Stimulated activated CD8-positive, alpha-beta memory T cell treated with anti-CD3 and anti-CD28 coated beads, Interleukin-2, amount 100 ng/mL, for 1 hour (primary cell): ENCODE measurements around the gene PALM3.
A peak's percentile ranks its signal among the peaks of the same experiment; 100 is the strongest.
"Not testable (repeated sequence)": the region's sequence is repeated elsewhere in the genome, so short reads cannot be mapped to it uniquely, and the experiment has no call there.

Experiments
- DNase-seq, 2 donors: peaks; one replicate each; pipeline ENCODE4 v3.0.0-alpha.2; 2020; ENCODE audit warnings: low read depth in 2 of 2

Gene PALM3

DNA sequence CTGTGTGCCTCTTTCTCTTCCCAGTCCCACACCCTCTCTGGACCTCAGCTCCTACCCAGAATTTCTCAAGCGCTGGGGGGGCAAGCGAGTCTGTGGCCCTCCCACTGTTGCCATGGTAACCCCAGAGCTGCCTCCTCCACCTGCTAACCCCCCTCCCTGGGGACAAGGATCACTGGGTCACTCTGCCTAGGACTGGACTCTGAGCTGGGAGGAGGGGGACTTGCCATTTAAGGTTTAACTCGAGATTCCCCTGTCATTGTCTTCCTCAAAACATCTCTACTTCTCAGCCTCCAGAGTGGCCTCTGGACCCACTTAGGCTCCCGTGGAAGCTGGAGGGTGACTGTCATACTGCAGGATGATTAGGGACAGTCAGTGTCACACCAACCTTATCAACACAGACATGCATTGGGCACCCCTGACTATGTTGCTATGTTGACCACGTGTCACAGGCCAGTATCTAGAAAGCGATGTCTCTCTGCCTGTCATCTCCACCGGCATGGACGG is 2.2 kb downstream of the PALM3 start:
- no peak for DNase-seq

GRCh38 chr19:14059093-14059480 is 2.8 kb downstream of the PALM3 start:
- DNase-seq: peak in 1 of 2 donors; percentile 33

DNA sequence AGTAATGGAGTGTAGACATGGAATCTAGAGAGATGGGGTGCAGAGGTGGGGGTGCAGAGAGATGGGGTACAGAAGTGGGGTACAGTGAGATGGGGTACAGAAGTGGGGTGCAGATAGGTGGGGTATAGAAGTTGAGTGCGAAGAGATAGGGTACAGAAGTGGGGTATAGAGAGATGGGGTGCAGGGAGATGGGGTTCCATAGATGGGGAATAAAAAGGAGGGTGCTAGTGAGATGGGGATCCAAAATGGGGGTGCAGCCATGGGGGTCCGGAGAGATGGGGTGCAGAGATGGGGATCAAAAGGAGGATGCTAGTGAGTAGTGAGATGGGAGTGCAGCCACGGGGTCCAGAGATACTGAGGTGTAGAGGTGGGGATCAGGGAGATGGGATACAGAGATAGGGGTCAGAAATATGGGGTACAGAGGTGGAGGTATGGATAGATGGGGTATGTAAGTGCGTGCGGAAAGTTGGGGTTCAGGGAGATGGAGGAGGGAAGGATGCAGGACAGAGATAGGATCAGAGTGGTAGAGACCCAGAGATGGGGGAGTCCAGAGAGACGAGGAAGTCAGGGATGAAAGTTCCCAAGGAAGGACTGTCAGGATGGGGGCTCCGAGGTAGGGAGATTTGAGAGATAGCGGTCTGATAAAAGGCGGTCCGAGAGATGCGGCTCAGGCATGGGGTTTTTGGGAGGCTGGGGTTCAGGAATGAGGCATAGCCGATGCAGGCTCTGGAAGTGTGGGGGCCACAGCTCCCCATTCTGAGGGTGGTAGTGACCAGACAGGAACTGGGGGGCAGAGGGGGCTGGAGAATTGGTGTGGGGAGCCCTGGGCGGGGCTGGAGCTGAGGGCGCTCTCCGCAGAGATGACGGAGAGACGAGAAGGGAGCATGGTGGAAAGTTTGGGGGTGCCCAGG is 3.4 kb downstream of the PALM3 start:
- DNase-seq: no peak

DNA sequence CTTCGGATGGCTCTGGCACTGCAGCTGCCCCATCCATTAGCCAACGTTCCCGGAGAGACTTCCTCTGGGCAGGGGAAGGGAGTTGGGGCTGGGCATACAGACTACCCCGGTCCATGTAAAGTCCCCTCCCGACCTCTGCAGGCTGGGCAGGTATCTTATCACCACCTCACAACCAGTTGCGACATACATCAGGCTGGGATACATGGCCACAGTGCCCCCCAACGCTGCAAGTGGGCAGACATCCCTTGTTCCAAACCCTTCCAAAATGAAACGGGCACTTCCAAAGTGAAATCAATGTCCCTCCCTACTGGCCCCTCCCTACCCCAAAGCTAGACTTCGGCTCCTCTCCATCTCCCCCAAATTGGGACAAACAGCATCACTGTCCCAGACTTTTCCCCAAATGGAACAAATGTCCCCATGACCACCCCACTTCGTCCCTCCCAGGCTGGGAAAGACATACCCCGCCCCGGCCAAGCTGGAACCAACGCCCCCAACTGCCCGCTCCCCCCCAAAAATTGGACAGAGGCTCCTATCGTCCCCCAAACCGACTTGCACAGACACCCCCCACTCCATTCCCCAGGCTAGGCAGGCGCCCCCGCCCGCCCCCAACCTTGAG is 5.0 kb downstream of the PALM3 start:
- DNase-seq: no peak

GRCh38 chr19:14056069-14056666 is 5.7 kb downstream of the PALM3 start:
- no peak for DNase-seq

DNA sequence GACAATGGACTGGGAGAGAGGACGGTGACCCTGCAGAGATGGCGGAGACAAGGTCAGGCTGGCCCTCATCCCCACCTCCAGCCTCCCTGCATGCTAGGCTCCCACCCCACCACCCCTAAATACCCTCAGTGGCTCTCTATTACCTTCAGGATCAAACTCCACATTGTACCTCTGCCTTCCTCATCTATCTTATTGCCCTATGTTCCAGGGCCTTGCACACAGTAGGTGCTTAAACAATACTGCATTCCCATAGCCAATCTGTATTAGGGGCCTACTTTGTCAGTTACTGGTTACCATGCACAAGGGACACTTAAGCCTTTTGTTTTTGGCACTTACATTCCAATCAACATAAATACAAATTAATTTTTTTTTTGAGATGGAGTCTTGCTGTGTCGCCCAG is 6.5 kb downstream of the PALM3 start:
- no peak for DNase-seq

- no peak for DNase-seq
Observed at GRCh38 chr19:14054721-14055120, 7.2 kb downstream of the PALM3 start.

DNA sequence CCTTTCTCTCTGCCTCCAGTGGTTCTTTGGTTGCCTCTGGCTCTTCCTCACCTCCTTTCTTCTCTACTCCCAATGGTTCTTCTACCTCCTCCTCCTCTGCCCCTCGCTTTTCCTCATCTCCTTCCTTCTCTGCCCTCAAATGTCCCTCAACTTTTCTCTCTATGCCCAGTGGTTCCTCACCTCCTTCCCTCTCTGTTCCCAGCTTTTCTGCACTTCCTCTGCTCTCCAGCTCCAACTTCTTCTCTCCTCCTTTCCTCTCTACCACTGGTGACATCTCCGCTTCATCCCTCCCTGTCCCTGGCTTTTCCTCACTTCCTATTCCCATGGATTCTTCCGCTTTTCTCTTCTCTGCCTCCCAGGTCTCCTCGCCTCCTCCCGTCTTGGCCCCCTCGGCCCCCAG is 7.8 kb downstream of the PALM3 start:
- DNase-seq: no peak

GRCh38 chr19:14053500-14053899 is 8.4 kb downstream of the PALM3 start:
- no peak for DNase-seq

GRCh38 chr19:14053032-14053431 is 8.8 kb downstream of the PALM3 start:
- DNase-seq: no peak

DNA sequence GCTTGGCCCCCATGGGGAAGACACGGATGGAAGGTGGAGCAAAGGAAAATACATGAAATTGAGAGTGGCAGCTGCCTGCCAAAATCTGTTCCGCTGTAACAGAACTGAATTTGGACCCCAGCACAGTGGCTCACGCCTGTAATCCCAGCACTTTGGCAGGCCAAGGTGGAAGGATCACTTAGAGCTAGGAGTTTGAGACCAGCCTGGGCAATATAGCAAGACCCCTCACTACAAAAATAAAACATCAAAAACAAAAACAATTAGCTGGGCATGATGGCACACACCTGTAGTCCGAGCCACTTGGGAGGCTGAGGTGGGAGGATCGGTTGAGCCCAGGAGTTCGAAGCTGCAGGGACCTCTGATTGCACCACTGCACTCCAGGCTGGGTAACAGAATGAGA is 9.4 kb downstream of the PALM3 start:
- DNase-seq: no peak

- no peak for DNase-seq
Observed at GRCh38 chr19:14051980-14052379, 9.9 kb downstream of the PALM3 start.

DNA sequence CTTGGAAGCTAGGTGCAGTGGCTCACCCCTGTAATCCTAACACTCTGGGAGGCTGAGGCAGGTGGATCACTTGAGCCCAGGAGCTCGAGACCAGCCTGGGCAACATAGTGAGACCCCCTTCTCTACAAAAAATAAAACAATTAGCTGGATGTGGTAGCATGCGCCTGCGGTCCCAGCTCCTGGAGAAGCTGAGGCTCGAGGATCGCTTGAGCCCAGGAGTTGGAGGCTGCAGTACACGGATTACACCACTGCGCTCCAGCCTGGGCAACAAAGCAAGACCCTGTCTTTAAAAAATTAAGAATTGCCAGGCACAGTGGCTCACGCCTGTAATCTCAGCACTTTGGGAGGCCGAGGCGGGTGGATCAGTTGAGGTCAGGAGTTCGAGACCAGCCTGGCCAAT is 10.9 kb downstream of the PALM3 start:
- not testable (repeated sequence) for DNase-seq

GRCh38 chr19:14050512-14050911 is 11.4 kb downstream of the PALM3 start:
- no peak for DNase-seq

DNA sequence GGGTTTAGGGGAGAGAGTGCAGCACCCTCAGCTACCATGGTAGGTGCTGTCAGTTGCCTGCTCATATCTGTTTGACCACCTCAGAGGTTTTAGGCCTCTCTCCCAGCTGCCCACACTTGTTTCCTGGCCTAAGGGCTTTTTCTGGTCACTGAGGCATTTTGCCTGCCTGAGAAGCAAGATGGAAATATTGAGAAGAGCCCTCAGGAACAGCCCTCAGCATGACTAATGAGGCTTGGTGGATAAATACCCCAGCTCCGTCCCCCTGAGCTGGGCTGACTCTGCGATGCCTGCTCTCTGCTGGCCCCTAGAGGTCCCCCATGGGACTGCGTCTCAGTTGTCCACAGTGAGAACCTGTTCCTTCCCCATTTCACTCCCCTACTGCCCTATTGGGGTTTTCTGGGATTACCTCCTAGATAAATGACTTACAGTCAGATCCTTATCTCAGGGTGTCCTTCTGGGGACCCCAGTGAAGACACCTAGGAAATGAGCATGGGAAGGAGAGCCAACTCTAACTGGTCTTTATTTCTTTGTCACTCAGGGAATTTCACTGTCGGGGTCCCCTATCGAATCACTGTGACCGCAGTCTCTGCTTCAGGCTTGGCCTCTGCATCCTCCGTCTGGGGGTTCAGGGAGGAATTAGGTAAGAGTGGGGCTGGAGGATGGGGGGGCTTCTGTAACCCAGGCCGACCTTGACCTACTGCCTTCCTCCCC is 13.3 kb downstream of the PALM3 start:
- peak; percentile 62 to 67 for DNase-seq

- not testable (repeated sequence) for DNase-seq
Observed at GRCh38 chr19:14047866-14048265, 14.0 kb downstream of the PALM3 start.

GRCh38 chr19:14042659-14043608 is 18.9 kb downstream of the PALM3 start:
- not testable (repeated sequence) for DNase-seq

DNA sequence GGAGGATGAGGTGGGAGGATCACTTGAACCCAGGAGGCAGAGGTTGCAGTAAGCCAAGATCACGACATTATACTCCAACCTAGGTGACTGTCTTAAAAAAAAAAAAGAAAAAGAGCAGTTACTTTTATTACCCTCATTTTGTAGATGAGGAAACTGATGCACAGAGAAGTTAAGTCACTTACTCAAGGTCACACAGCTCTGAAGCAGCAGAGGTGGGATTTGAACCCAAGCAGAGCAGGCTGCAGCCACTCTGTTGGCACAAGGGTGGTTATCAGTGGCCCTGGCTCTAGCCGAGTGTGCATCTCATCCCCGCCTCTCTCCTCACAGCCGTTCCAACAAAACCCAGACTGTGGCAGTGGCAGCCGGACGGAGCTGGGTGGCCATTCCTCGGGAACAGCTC is 22.7 kb downstream of the PALM3 start:
- no peak for DNase-seq

DNA sequence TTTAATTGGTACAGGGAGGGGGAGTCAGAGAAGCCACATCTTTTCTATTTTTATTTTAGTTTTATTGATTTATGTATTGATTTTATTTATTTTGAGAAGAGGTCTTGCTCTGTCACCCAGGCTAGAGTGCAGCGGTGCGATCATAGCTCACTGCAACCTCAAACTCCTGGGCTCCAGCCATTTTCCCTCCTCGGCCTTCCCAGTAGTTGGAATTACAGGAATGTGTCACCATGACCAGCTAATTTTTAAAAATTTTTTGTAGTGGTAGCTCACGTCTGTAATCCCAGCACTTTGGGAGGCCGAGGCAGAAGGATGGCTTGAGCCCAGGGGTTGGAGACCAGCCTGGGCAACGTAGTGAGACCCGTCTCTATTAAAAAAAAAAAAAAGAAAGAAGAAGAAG is 26.2 kb downstream of the PALM3 start:
- DNase-seq: no peak

DNA sequence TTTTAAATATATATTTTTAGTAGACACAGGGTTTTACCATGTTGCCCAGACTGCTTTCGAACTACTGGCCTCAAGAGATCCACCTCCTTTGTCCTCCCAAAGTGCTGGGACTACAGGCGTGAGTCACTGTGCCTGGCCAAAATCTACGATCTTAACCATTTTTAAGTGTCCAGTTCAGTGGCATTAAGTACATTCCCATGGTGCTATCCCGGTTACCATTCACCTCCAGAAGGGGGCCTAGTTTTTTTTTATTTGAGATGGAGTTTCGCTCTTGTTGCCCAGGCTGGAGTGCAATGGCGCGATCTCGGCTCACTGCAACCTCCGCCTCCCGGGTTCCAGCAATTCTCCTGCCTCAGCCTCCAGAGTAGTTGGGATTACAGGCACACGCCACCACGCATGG is 26.7 kb downstream of the PALM3 start:
- not testable (repeated sequence) for DNase-seq

DNA sequence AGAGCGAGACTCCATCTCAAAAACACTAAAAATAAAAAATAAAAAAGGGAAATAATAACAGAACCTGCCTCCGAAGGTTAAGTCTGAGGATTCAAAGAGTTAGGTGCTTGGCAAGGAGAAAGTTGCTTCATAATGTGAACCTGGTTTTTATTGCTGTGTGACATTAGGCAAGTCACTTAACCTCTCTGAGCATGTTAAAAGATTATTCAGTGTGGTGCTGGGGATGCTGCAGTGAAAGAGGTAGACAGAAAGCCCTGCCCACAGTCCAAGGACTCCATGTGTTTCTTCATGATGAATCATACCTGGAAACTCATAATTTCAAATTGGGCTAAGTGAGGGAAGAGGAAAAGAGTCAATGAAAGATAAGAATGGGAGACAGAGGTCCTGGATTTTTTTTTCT is 27.9 kb downstream of the PALM3 start:
- DNase-seq: no peak
